WTC11 (cell line): Measurements from ENCODE around the gene PCDHGA1.

Experiments
- ATF3 ChIP-seq: sonication (generic); formaldehyde crosslinking; conservative IDR thresholded peaks from 2 replicates; pipeline ENCODE4 v1.8.1; 2022; ENCODE audit warnings: mild to moderate bottlenecking, missing genetic modification reagents
- CTCF ChIP-seq: fragments of 200-600 bp; IDR thresholded peaks from 2 replicates; pipeline ENCODE4 v1.8.0; 2022; ENCODE audit warnings: antibody characterized with exemption
- E2F5 ChIP-seq: sonication (generic); formaldehyde crosslinking; IDR thresholded peaks from 2 replicates; pipeline ENCODE4 v1.8.1; 2022; ENCODE audit warnings: mild to moderate bottlenecking, moderate library complexity, missing genetic modification reagents
- FOXK1 ChIP-seq: sonication (generic); formaldehyde crosslinking; IDR thresholded peaks from 2 replicates; pipeline ENCODE4 v1.8.0; 2022; ENCODE audit warnings: mild to moderate bottlenecking, moderate library complexity, missing genetic modification reagents
- GTF2I ChIP-seq: fragments of 250-450 bp; sonication (Bioruptor Pico); conservative IDR thresholded peaks from 2 replicates; pipeline ENCODE4 v1.4.0; 2021; ENCODE audit warnings: mild to moderate bottlenecking
- NFATC4 ChIP-seq: fragments of 250-450 bp; sonication (Bioruptor Pico); IDR thresholded peaks from 2 replicates; pipeline ENCODE4 v1.9.0; 2021; ENCODE audit warnings: mild to moderate bottlenecking
- TCF7 ChIP-seq: sonication (generic); formaldehyde crosslinking; IDR thresholded peaks from 2 replicates; pipeline ENCODE4 v1.8.0; 2022; ENCODE audit warnings: mild to moderate bottlenecking, low read depth, missing genetic modification reagents, moderate library complexity
- USF1 ChIP-seq: sonication (generic); formaldehyde crosslinking; IDR thresholded peaks from 2 replicates; pipeline ENCODE4 v1.8.0; 2022; ENCODE audit warnings: mild to moderate bottlenecking, missing genetic modification reagents
- TF ChIP-seq, protein P1 (sequence below): sonication (generic); formaldehyde crosslinking; IDR thresholded peaks from 2 replicates; pipeline ENCODE4 v1.8.0; 2022; ENCODE audit warnings: mild to moderate bottlenecking, missing genetic modification reagents

DNA sequence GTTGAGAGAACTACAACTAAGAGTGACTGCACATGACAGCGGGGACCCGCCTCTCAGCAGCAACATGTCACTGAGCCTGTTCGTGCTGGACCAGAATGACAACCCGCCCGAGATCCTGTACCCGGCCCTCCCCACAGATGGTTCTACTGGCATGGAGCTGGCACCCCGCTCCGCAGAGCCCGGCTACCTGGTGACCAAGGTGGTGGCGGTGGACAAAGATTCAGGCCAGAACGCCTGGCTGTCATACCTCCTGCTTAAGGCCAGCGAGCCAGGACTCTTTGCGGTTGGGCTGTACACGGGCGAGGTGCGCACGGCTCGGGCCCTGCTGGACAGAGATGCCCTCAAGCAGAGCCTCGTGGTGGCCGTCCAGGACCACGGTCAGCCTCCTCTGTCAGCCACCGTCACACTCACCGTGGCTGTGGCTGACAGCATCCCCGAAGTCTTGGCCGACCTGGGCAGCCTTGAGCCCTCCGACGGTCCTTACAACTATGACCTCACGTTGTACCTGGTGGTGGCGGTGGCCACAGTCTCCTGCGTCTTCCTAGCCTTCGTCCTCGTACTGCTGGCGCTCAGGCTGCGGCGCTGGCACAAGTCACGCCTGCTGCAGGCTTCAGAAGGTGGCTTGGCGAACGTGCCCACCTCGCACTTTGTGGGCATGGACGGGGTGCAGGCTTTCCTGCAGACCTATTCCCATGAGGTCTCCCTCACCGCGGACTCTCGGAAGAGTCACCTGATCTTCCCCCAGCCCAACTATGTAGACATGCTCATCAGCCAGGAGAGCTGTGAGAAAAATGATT is 54.4 kb downstream of the PCDHGA1 start:
- TF ChIP-seq ATF3 (no peak), CTCF (no peak), GTF2I (CRISPR knock-in tag) (no peak), TCF7 (CRISPR knock-in tag) (no peak), E2F5 (CRISPR knock-in tag) (no peak), FOXK1 (CRISPR knock-in tag) (no peak), USF1 (no peak), NFATC4 (CRISPR knock-in tag) (no peak)
- TF ChIP-seq, protein P1, sequence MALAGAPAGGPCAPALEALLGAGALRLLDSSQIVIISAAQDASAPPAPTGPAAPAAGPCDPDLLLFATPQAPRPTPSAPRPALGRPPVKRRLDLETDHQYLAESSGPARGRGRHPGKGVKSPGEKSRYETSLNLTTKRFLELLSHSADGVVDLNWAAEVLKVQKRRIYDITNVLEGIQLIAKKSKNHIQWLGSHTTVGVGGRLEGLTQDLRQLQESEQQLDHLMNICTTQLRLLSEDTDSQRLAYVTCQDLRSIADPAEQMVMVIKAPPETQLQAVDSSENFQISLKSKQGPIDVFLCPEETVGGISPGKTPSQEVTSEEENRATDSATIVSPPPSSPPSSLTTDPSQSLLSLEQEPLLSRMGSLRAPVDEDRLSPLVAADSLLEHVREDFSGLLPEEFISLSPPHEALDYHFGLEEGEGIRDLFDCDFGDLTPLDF (CRISPR knock-in tag), result no peak
